Mesendoderm (in vitro differentiated cells): ENCODE measurements around the gene TRIP10.
A peak's percentile ranks its signal among the peaks of the same experiment; 100 is the strongest.

ENCODE experiments used
- DNase-seq: peaks from one replicate; pipeline ENCODE4 v3.0.0; 2013
- H2AK5ac ChIP-seq: 2 replicates; pipeline ENCODE4 v1.6.1; 2013; ENCODE audit warnings: low read length, inconsistent platforms
- H2BK120ac ChIP-seq: 2 replicates; pipeline ENCODE4 v1.6.1; 2013; ENCODE audit warnings: low read depth, mild to moderate bottlenecking, low read length, moderate library complexity, mixed read lengths
- H2BK15ac ChIP-seq: replicated peaks from 2 replicates; pipeline ENCODE4 v1.6.1; 2013; ENCODE audit warnings: low read depth, mild to moderate bottlenecking, moderate library complexity
- H2BK5ac ChIP-seq: 2 replicates; pipeline ENCODE4 v1.6.1; 2013; ENCODE audit warnings: low read length, inconsistent platforms
- H3K18ac ChIP-seq: 2 replicates; pipeline ENCODE4 v1.6.1; 2013; ENCODE audit warnings: mild to moderate bottlenecking, low read length, mixed read lengths
- H3K23ac ChIP-seq: one replicate; pipeline ENCODE4 v1.6.1; 2013; ENCODE audit warnings: low read length
- H3K27ac ChIP-seq: 2 replicates; pipeline ENCODE4 v1.5.1; 2013; ENCODE audit warnings: low read depth, mild to moderate bottlenecking, inconsistent platforms, low read length, moderate library complexity
- H3K27me3 ChIP-seq: 2 replicates; pipeline ENCODE4 v1.6.1; 2013; ENCODE audit warnings: low read length, control low read depth, mild to moderate bottlenecking, inconsistent platforms; ENCODE audit not compliant: insufficient read depth, poor library complexity
- H3K36me3 ChIP-seq: 2 replicates; pipeline ENCODE4 v1.6.1; 2013; ENCODE audit warnings: low read length, inconsistent platforms; ENCODE audit not compliant: control insufficient read depth, insufficient read depth
- H3K4ac ChIP-seq: one replicate; pipeline ENCODE4 v1.6.1; 2013; ENCODE audit warnings: low read depth, mild to moderate bottlenecking, low read length, moderate library complexity
- H3K4me1 ChIP-seq: 2 replicates; pipeline ENCODE4 v1.6.1; 2013; ENCODE audit warnings: low read depth, low read length, inconsistent platforms; ENCODE audit not compliant: control insufficient read depth
- H3K4me2 ChIP-seq: 2 replicates; pipeline ENCODE4 v1.6.1; 2013; ENCODE audit warnings: low read length
- H3K4me3 ChIP-seq: 2 replicates; pipeline ENCODE4 v1.5.1; 2013; ENCODE audit warnings: mild to moderate bottlenecking, low read length
- H3K56ac ChIP-seq: one replicate; pipeline ENCODE4 v1.6.1; 2013; ENCODE audit warnings: low read length
- H3K79me1 ChIP-seq: 2 replicates; pipeline ENCODE4 v1.6.1; 2013; ENCODE audit warnings: low read length, inconsistent platforms
- H3K79me2 ChIP-seq: 2 replicates; pipeline ENCODE4 v1.6.1; 2013; ENCODE audit warnings: mild to moderate bottlenecking, low read length; ENCODE audit not compliant: control insufficient read depth, insufficient read depth
- H3K9ac ChIP-seq: 2 replicates; pipeline ENCODE4 v1.6.1; 2013; ENCODE audit warnings: low read length, inconsistent platforms
- H4K5ac ChIP-seq: one replicate; pipeline ENCODE4 v1.6.1; 2013; ENCODE audit warnings: low read length
- H4K8ac ChIP-seq: one replicate; pipeline ENCODE4 v1.6.1; 2013; ENCODE audit warnings: low read depth, mild to moderate bottlenecking, control low read depth, low read length, moderate library complexity
- WGBS: extraction: QIAGEN DNeasy Blood & Tissue Kit; methylation state at CpG from one replicate; pipeline ENCODE4 v1.1.7; 2013; ENCODE audit warnings: low lambda C conversion rate, missing lambda C conversion rate; ENCODE audit not compliant: insufficient coverage; ENCODE audit errors: extremely low coverage; 5-methylcytosine and 5-hydroxymethylcytosine counted together

The TRIP10 gene

GRCh38 chr19:6752256-6753177 is 13.0 kb downstream of the TRIP10 start:
- Histone ChIP-seq H2BK5ac (no peak overlapping the region), H3K9ac (peak overlapping the region; percentile 67), H3K79me1 (no peaks in the 10 kb centered on the region), H3K56ac (peak overlapping the region; percentile 84), H3K79me2 (no peaks in the 10 kb centered on the region), H3K27ac (peak overlapping the region; percentile 63), H3K4me3 (no peak overlapping the region), H3K18ac (peak overlapping the region; percentile 19), H4K5ac (no peak overlapping the region), H3K23ac (no peak overlapping the region), H3K27me3 (no peaks in the 10 kb centered on the region), H3K4ac (no peak overlapping the region), H3K4me2 (peak overlapping the region; percentile 46), H3K4me1 (no peaks in the 10 kb centered on the region), H3K36me3 (peaks cover 13% of the 10 kb centered on the region), H4K8ac (no peak overlapping the region), H2BK15ac (no peak overlapping the region), H2AK5ac (no peak overlapping the region), H2BK120ac (no peak overlapping the region)
- WGBS: no CpG with 5 or more reads among the region's 50 CpGs
- peak; percentile 86 for DNase-seq

GRCh38 chr19:6753178-6754031 is 13.9 kb downstream of the TRIP10 start:
- peak overlapping the region; percentile 19 for H3K18ac ChIP-seq
- peak overlapping the region; percentile 63 for H3K27ac ChIP-seq
- no peak overlapping the region for H2BK5ac ChIP-seq
- no peaks in the 10 kb centered on the region for H3K79me2 ChIP-seq
- H3K27me3 ChIP-seq: no peaks in the 10 kb centered on the region
- H3K4me3 ChIP-seq: no peak overlapping the region
- no CpG with 5 or more reads among the region's 50 CpGs for WGBS
- no peak overlapping the region for H2AK5ac ChIP-seq
- peak overlapping the region; percentile 84 for H3K56ac ChIP-seq
- H3K23ac ChIP-seq: no peak overlapping the region
- H2BK120ac ChIP-seq: no peak overlapping the region
- no peak overlapping the region for H3K4ac ChIP-seq
- H3K79me1 ChIP-seq: no peaks in the 10 kb centered on the region
- H3K4me2 ChIP-seq: peak overlapping the region; percentile 46
- peaks cover 10% of the 10 kb centered on the region for H3K36me3 ChIP-seq
- no peak overlapping the region for H4K8ac ChIP-seq
- no peak overlapping the region for H4K5ac ChIP-seq
- H3K9ac ChIP-seq: peak overlapping the region; percentile 67
- DNase-seq: peak; percentile 97
- H2BK15ac ChIP-seq: no peak overlapping the region
- no peaks in the 10 kb centered on the region for H3K4me1 ChIP-seq

- Histone ChIP-seq H4K8ac (no peak overlapping the region), H4K5ac (no peak overlapping the region), H3K18ac (no peak overlapping the region), H3K9ac (no peak overlapping the region), H3K27ac (no peak overlapping the region), H2AK5ac (no peak overlapping the region), H2BK15ac (no peak overlapping the region), H2BK120ac (no peak overlapping the region), H3K36me3 (peaks cover 10% of the 10 kb centered on the region), H3K4me1 (no peaks in the 10 kb centered on the region), H3K27me3 (no peaks in the 10 kb centered on the region), H2BK5ac (no peak overlapping the region), H3K4me3 (no peak overlapping the region), H3K56ac (no peak overlapping the region), H3K79me2 (no peaks in the 10 kb centered on the region), H3K4me2 (no peak overlapping the region), H3K79me1 (no peaks in the 10 kb centered on the region), H3K23ac (no peak overlapping the region), H3K4ac (no peak overlapping the region)
- no peak for DNase-seq
- no CpG with 5 or more reads among the region's 22 CpGs for WGBS
Observed at GRCh38 chr19:6754136-6754535, 14.7 kb downstream of the TRIP10 start.

GRCh38 chr19:6754653-6755463 is 15.4 kb downstream of the TRIP10 start:
- Histone ChIP-seq H3K56ac (no peak overlapping the region), H2BK120ac (no peak overlapping the region), H3K79me1 (no peaks in the 10 kb centered on the region), H4K8ac (no peak overlapping the region), H3K9ac (no peak overlapping the region), H3K4me3 (no peak overlapping the region), H3K18ac (no peak overlapping the region), H3K4me1 (no peaks in the 10 kb centered on the region), H2BK15ac (no peak overlapping the region), H3K27me3 (no peaks in the 10 kb centered on the region), H3K4ac (no peak overlapping the region), H3K79me2 (no peaks in the 10 kb centered on the region), H2BK5ac (no peak overlapping the region), H3K36me3 (peaks cover 5% of the 10 kb centered on the region), H2AK5ac (no peak overlapping the region), H3K27ac (no peak overlapping the region), H3K23ac (no peak overlapping the region), H4K5ac (no peak overlapping the region), H3K4me2 (no peak overlapping the region)
- DNase-seq: no peak
- WGBS: no CpG with 5 or more reads among the region's 23 CpGs

GRCh38 chr19:6760606-6761005 is 21.1 kb downstream of the TRIP10 start:
- H3K79me2 ChIP-seq: peaks cover 7% of the 10 kb centered on the region
- H4K5ac ChIP-seq: no peak overlapping the region
- peaks cover 6% of the 10 kb centered on the region for H3K79me1 ChIP-seq
- no peak overlapping the region for H3K18ac ChIP-seq
- no peak overlapping the region for H3K27ac ChIP-seq
- H3K9ac ChIP-seq: no peak overlapping the region
- no peak overlapping the region for H2AK5ac ChIP-seq
- no peaks in the 10 kb centered on the region for H3K36me3 ChIP-seq
- H3K4ac ChIP-seq: no peak overlapping the region
- H2BK5ac ChIP-seq: no peak overlapping the region
- DNase-seq: no peak
- H3K4me3 ChIP-seq: no peak overlapping the region
- no peak overlapping the region for H2BK120ac ChIP-seq
- no peak overlapping the region for H3K56ac ChIP-seq
- H3K4me2 ChIP-seq: no peak overlapping the region
- no peak overlapping the region for H2BK15ac ChIP-seq
- no peak overlapping the region for H3K23ac ChIP-seq
- no CpG with 5 or more reads among the region's 17 CpGs for WGBS
- no peaks in the 10 kb centered on the region for H3K27me3 ChIP-seq
- no peak overlapping the region for H4K8ac ChIP-seq
- no peaks in the 10 kb centered on the region for H3K4me1 ChIP-seq
